ENCODE results near the gene DYNC1I1. TPM values are rescaled to one million over a fixed set of nuclear protein-coding genes. Genes with fewer than 3 reads are reported as not detected.

The DYNC1I1 gene
- total RNA-seq, 1 experiment from 2014 or later, result 8.3 TPM

GRCh38 chr7:95999481-95999880 is 227.1 kb downstream of the DYNC1I1 start:
- no peak for TF ChIP-seq CTCF (IDR thresholded peaks at IDR 0.05; ENCODE audit: insufficient read depth in 1 of 2, low read depth in 1 of 2, low read length in 1 of 2, severe bottlenecking in 1 of 2, unreplicated experiment in 1 of 2)
- ChIA-PET CTCF (no interaction called here), POLR2A (no interaction called here)
- H3K4me1 ChIP-seq, result no peaks in the 10 kb centered on the region
- no peaks in the 10 kb centered on the region for H3K36me3 ChIP-seq (ENCODE audit: control insufficient read depth, insufficient read depth, low read length)
- no peak for DNase-seq
- no TSS peak for BruUV-seq (replicated peaks)
- intact Hi-C loops (cut with micrococcal nuclease; ENCODE audit: unreplicated experiment), result no loop called here
- H3K4me3 Mint-ChIP-seq (ENCODE audit: unreplicated experiment), result no peak overlapping the region
- H3K4me1 Mint-ChIP-seq (ENCODE audit: low read depth, unreplicated experiment), result no peaks in the 10 kb centered on the region
- H3K9me3 ChIP-seq, result no peaks in the 10 kb centered on the region
- peaks cover 3% of the 10 kb centered on the region for H3K27me3 Mint-ChIP-seq (ENCODE audit: insufficient read depth, unreplicated experiment)
- no peak overlapping the region for H3K27ac Mint-ChIP-seq (ENCODE audit: unreplicated experiment)
- no peaks in the 10 kb centered on the region for H3K36me3 Mint-ChIP-seq (ENCODE audit: insufficient read depth, unreplicated experiment)
- H3K4me3 ChIP-seq (ENCODE audit: low read depth, low read length), result no peak overlapping the region
- H3K9me3 Mint-ChIP-seq (ENCODE audit: unreplicated experiment), result no peaks in the 10 kb centered on the region
- no peaks in the 10 kb centered on the region for H3K27me3 ChIP-seq (replicated peaks; ENCODE audit: control insufficient read depth, insufficient read depth, low read length)

GRCh38 chr7:96004578-96004977 is 232.2 kb downstream of the DYNC1I1 start:
- POLR2A ChIA-PET, result no interaction called here
- no TSS peak for BruUV-seq (replicated peaks)
- Histone ChIP-seq H3K36me3 (ENCODE audit: control insufficient read depth, insufficient read depth, low read length) (no peaks in the 10 kb centered on the region), H3K4me3 (ENCODE audit: low read depth, low read length) (no peak overlapping the region), H3K27me3 (replicated peaks; ENCODE audit: control insufficient read depth, insufficient read depth, low read length) (no peaks in the 10 kb centered on the region), H3K9me3 (no peaks in the 10 kb centered on the region), H3K4me1 (no peaks in the 10 kb centered on the region)
- Mint-ChIP-seq H3K9me3 (ENCODE audit: unreplicated experiment) (no peaks in the 10 kb centered on the region), H3K4me3 (ENCODE audit: unreplicated experiment) (no peak overlapping the region), H3K27ac (ENCODE audit: unreplicated experiment) (no peak overlapping the region), H3K4me1 (ENCODE audit: low read depth, unreplicated experiment) (no peaks in the 10 kb centered on the region), H3K27me3 (ENCODE audit: insufficient read depth, unreplicated experiment) (peaks cover 4% of the 10 kb centered on the region), H3K36me3 (ENCODE audit: insufficient read depth, unreplicated experiment) (no peaks in the 10 kb centered on the region)
- CTCF ChIA-PET, result no interaction called here
- no peak for DNase-seq
- intact Hi-C loops (cut with micrococcal nuclease; ENCODE audit: unreplicated experiment), result no loop called here
- TF ChIP-seq CTCF (IDR thresholded peaks at IDR 0.05; ENCODE audit: insufficient read depth in 1 of 2, low read depth in 1 of 2, low read length in 1 of 2, severe bottlenecking in 1 of 2, unreplicated experiment in 1 of 2), result no peak

GRCh38 chr7:96005271-96005670 is 232.9 kb downstream of the DYNC1I1 start:
- peaks cover 4% of the 10 kb centered on the region for H3K27me3 Mint-ChIP-seq (ENCODE audit: insufficient read depth, unreplicated experiment)
- CTCF ChIA-PET, result no interaction called here
- H3K36me3 ChIP-seq (ENCODE audit: control insufficient read depth, insufficient read depth, low read length), result no peaks in the 10 kb centered on the region
- intact Hi-C loops (cut with micrococcal nuclease; ENCODE audit: unreplicated experiment), result no loop called here
- no peaks in the 10 kb centered on the region for H3K36me3 Mint-ChIP-seq (ENCODE audit: insufficient read depth, unreplicated experiment)
- no peaks in the 10 kb centered on the region for H3K27me3 ChIP-seq (replicated peaks; ENCODE audit: control insufficient read depth, insufficient read depth, low read length)
- no TSS peak for BruUV-seq (replicated peaks)
- DNase-seq, result no peak
- no peaks in the 10 kb centered on the region for H3K4me1 ChIP-seq
- POLR2A ChIA-PET, result no interaction called here
- no peaks in the 10 kb centered on the region for H3K4me1 Mint-ChIP-seq (ENCODE audit: low read depth, unreplicated experiment)
- no peaks in the 10 kb centered on the region for H3K9me3 Mint-ChIP-seq (ENCODE audit: unreplicated experiment)
- no peak overlapping the region for H3K4me3 ChIP-seq (ENCODE audit: low read depth, low read length)
- no peak overlapping the region for H3K27ac Mint-ChIP-seq (ENCODE audit: unreplicated experiment)
- no peaks in the 10 kb centered on the region for H3K9me3 ChIP-seq
- no peak for TF ChIP-seq CTCF (IDR thresholded peaks at IDR 0.05; ENCODE audit: insufficient read depth in 1 of 2, low read depth in 1 of 2, low read length in 1 of 2, severe bottlenecking in 1 of 2, unreplicated experiment in 1 of 2)
- no peak overlapping the region for H3K4me3 Mint-ChIP-seq (ENCODE audit: unreplicated experiment)

Measured in Caco-2 (cell line).